HG03432 (cell line): ENCODE results near the gene RUSC1.
"Not testable (repeated sequence)": the region's sequence is repeated elsewhere in the genome, so short reads cannot be mapped to it uniquely, and the experiment has no call there.

Source experiments
- ATAC-seq: cut with Tn5 transposase; IDR thresholded peaks from one replicate; pipeline ENCODE4 v1.9.1; 2021; ENCODE audit warnings: mild to moderate bottlenecking, moderate library complexity; ENCODE audit not compliant: unreplicated experiment

Gene RUSC1, protein sequence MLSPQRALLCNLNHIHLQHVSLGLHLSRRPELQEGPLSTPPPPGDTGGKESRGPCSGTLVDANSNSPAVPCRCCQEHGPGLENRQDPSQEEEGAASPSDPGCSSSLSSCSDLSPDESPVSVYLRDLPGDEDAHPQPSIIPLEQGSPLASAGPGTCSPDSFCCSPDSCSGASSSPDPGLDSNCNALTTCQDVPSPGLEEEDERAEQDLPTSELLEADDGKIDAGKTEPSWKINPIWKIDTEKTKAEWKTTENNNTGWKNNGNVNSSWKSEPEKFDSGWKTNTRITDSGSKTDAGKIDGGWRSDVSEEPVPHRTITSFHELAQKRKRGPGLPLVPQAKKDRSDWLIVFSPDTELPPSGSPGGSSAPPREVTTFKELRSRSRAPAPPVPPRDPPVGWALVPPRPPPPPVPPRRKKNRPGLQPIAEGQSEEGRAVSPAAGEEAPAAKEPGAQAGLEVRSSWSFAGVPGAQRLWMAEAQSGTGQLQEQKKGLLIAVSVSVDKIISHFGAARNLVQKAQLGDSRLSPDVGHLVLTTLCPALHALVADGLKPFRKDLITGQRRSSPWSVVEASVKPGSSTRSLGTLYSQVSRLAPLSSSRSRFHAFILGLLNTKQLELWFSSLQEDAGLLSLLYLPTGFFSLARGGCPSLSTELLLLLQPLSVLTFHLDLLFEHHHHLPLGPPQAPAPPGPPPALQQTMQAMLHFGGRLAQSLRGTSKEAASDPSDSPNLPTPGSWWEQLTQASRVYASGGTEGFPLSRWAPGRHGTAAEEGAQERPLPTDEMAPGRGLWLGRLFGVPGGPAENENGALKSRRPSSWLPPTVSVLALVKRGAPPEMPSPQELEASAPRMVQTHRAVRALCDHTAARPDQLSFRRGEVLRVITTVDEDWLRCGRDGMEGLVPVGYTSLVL

DNA sequence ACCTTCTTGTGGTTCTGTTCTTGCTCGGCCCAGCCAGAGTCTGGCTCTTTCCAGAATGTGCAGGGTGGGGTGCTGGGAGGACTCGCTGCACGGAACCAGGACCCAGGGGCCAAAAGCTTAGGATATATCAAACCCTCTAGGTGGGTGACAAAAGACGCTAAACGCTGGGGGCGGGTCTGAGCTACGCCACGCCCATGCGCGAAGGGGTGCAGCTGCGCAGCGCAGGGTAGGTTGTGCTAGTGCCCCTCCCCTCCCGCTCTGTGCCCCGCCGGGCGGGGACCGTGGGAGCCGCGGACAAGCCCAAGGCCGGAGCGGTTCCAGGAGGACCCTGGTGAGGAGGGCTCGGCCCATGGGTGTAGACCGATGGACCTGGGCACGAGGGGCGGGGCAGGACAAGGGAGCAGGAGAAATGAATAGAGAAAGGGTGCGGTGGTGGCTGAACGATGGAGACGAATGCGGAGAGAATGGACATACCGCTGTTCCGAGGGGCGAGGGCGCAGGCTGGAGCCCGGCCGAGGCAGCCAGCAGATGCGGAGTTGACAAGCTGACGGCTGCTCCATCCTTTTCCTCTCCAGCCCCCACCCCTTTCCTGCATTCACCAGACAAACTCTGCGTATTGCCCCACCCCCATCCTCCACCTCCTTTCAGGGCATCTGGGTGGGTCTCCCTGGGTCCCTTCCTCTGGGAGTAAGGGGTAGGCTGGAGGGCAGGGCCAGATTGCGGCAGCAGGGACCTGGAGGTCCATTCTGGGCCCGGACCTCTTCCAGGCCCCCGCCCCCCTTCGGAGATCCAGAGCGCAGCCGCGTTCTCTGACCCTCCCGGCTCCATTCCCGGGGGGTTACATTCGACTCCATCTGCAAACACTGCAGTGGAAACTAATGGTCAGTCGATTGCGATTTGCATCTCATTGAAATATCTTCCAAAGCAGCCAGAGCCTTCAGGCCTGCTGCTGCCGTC is at the start of gene RUSC1:
TSS of gene RUSC1 (plus strand) at position 234 of the 957 bp plus-strand sequence. CDS start 880 bp downstream, outside the sequence.
- ATAC-seq = no peak

GRCh38 chr1:155272466-155273342 is 48.0 kb upstream of the RUSC1 start:
- ATAC-seq = peak; percentile 40

- peak; percentile 78 for ATAC-seq
These were observed 47.1 kb upstream of the RUSC1 start, which contains the start of gene CLK2 for GRCh38 chr1:155273343-155274245. CLK2 (minus strand) TSS chr1:155273504; CDS start chr1:155270977, 2,527 bp downstream.

DNA sequence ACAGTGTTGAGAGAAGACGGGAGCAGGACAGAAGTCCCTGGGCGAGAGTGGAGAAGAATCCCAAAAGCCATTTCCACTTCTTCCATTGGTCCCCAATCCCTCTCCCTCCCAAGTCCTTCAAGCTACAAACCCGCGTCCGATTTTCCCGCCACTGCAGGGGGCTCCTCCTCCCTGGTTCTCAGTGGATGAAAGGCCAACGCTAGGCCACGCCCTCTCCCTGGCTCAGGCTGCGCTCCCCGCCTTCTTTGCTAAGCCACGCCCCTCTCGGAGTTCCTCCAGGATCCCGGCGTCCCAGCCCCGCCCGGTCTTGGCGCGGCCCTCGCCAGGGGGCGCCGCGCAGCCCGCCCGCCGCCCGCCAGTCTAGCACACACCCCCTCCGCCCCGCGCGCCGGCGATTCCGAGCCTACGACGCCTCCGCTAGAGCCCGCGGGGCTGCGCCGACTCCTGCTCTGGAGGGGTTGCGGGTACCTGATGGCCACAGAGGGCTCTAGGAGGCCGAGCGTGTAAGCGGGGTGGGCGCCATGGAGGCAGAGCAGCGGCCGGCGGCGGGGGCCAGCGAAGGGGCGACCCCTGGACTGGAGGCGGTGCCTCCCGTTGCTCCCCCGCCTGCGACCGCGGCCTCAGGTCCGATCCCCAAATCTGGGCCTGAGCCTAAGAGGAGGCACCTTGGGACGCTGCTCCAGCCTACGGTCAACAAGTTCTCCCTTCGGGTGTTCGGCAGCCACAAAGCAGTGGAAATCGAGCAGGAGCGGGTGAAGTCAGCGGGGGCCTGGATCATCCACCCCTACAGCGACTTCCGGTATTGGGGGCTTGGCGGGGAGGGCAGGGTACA is 43.4 kb upstream of the RUSC1 start, which contains the start of gene HCN3:
TSS of gene HCN3 (plus strand) at position 394 of the 832 bp plus-strand sequence. CDS start at position 522, 128 bp downstream.
- peak; percentile 66 for ATAC-seq

- ATAC-seq = peak; percentile 2
These were observed 42.6 kb upstream of the RUSC1 start for GRCh38 chr1:155277902-155278688.

GRCh38 chr1:155278689-155279160 is 42.0 kb upstream of the RUSC1 start:
- ATAC-seq = no peak

DNA sequence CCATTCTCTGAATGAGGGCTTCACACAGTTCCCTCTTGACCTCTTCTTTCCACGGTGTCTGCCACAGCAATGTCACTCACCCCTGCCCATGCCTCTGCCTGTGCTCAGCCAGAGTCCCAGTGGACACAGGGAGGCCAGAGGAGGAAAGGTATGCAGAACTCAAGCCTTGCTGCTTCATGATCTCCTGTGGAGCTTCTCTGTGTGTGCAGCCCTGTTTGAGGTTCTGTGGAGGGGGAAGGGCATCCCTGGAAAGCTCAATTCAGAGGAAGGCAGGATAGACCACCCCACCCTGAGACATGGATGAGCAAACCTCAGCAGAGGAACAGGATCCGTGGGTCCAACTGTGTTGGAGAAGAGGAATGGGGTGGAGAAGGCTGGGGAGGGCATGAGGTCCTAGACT is 41.4 kb upstream of the RUSC1 start:
- ATAC-seq = no peak

- ATAC-seq = no peak
These were observed 38.1 kb upstream of the RUSC1 start for GRCh38 chr1:155282488-155283091.

- ATAC-seq = no peak
These were observed 36.2 kb upstream of the RUSC1 start for GRCh38 chr1:155284476-155284875.

DNA sequence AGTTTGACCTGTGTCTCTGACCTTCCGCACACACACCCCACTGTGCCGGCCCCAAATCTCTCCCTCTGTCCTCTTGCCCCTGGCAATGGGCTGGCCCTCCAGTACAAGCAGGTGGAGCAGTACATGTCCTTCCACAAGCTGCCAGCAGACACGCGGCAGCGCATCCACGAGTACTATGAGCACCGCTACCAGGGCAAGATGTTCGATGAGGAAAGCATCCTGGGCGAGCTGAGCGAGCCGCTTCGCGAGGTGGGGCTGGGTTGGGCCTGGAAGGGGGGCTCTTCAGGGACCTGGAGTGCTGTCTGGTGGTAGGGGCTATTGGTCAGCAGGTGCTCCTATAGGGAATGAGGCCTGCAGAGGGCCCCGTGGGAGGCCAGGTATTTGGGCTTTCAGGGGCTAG is 35.6 kb upstream of the RUSC1 start:
- ATAC-seq = no peak

GRCh38 chr1:155285631-155286044 is 35.1 kb upstream of the RUSC1 start:
- ATAC-seq = no peak

GRCh38 chr1:155286544-155286943 is 34.1 kb upstream of the RUSC1 start:
- ATAC-seq = no peak

GRCh38 chr1:155287987-155288543 is 32.6 kb upstream of the RUSC1 start:
- ATAC-seq = no peak

DNA sequence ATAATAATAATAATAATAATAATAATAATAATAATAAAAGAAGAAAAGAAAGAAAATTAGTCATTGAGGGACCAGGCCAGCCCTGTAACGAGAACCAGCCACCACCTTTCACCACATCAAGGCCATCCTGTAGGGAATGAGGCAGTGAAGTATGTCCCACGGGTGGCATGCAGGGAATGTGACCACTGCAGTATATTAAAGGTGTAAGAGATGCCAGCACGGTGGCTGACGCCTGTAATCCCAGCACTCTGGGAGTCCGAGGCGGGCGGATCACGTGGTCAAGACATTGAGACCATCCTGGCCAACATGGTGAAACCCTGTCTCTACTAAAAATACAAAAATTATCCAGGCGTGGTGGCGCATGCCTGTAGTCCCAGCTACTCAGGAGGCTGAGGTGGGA is 29.7 kb upstream of the RUSC1 start:
- not testable (repeated sequence) for ATAC-seq

DNA sequence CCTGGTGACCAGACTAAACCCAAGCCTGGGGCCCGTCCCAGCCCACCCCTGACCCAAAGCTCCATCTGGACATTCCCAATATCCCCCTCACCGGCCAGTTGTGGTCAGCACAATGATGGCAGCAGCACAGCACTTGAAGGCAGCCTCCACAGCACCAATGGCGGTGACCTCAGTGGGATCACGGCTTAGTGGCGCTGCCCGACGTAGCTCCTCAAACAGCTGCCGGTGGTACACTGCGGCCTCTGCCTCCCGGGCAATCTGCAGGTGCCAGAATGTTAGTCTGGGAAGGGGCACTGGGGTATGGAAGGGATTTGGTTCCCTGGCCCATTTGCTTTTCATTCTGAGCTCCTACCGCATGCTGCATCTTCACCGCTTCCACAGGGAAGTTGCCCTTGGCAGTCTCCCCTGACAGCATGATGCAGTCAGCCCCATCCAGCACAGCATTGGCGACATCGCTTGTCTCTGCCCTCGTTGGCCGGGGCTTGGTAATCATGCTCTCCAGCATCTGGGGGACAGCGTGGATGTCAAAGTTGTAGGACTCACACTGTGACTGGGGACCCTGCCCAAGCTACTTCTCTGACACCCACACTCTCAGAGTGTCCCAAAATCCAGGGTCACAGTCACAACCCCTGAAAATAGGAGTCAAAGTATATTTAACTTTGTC is 27.5 kb upstream of the RUSC1 start:
- no peak for ATAC-seq
